SK-N-SH (cell line): ENCODE results near the gene FOXA2. TPM values are rescaled to one million over a fixed set of nuclear protein-coding genes. Genes with fewer than 3 reads are reported as not detected.

Source experiments
- CTCF ChIA-PET: fragments of 300-600, 350-600 bp; formaldehyde crosslinking; extraction: SDS; loops from one replicate; lab custom pipeline; 2021; lab: Yijun Ruan, JAX
- POLR2A ChIA-PET: fragments of 350-600 bp; sonication (Branson Sonifier 250); formaldehyde crosslinking; extraction: SDS; loops from one replicate; lab custom pipeline; 2020; ENCODE audit warnings: antibody characterized with exemption, inconsistent platforms; lab: Yijun Ruan, JAX
- DNase-seq: peaks from one replicate; pipeline ENCODE4 v3.0.0; 2012
- H2AFZ ChIP-seq: fragments of 200-600 bp; sonication (generic); 2 replicates; pipeline ENCODE4 v1.8.1; 2016; ENCODE audit warnings: antibody characterized with exemption, mild to moderate bottlenecking, low read depth
- H3F3A ChIP-seq: fragments of 200-600 bp; sonication (generic); replicated peaks from 2 replicates; pipeline ENCODE3; 2016; ENCODE audit warnings: antibody characterized with exemption, mild to moderate bottlenecking; ENCODE audit not compliant: insufficient read depth
- H3K27ac ChIP-seq, 2 experiments: fragments of 200-500 bp in 1 of 2; fragments of 200-600 bp in 1 of 2; sonication (Bioruptor generic) in 1 of 2; sonication (generic), shearing (Covaris generic) in 1 of 2; 2 replicates each; pipeline versions ENCODE4 v1.5.1 to v1.6.1; 2014 to 2016; ENCODE audit warnings: low read depth in 2 of 2, inconsistent platforms in 1 of 2, low read length in 1 of 2, mild to moderate bottlenecking in 1 of 2, mixed read lengths in 1 of 2
- H3K27me3 ChIP-seq: fragments of 200-600 bp; sonication (generic), shearing (Covaris generic); 2 replicates; pipeline ENCODE4 v1.6.1; 2016; ENCODE audit warnings: mixed run types; ENCODE audit not compliant: insufficient read depth
- H3K36me3 ChIP-seq, 2 experiments: fragments of 200-500 bp in 1 of 2; fragments of 200-600 bp in 1 of 2; sonication (Bioruptor generic) in 1 of 2; sonication (generic) in 1 of 2; replicated peaks in 1 of 2; 2 replicates each; pipeline versions ENCODE3 to v1.5.1; 2014 to 2016; ENCODE audit warnings: low read length in 1 of 2, mild to moderate bottlenecking in 1 of 2; ENCODE audit not compliant: insufficient read depth in 2 of 2, control insufficient read depth in 1 of 2
- H3K4me1 ChIP-seq, 2 experiments: fragments of 200-500 bp in 1 of 2; fragments of 200-600 bp in 1 of 2; sonication (Bioruptor generic) in 1 of 2; sonication (generic), shearing (Covaris generic) in 1 of 2; 2 replicates each; pipeline versions ENCODE4 v1.5.1 to v1.6.1; 2014 to 2016; ENCODE audit warnings: low read depth in 1 of 2, low read length in 1 of 2, mixed run types in 1 of 2; ENCODE audit not compliant: insufficient read depth in 2 of 2, control insufficient read depth in 1 of 2
- H3K4me2 ChIP-seq: fragments of 200-600 bp; sonication (generic), shearing (Covaris generic); 2 replicates; pipeline ENCODE4 v1.6.1; 2017; ENCODE audit warnings: mixed run types
- H3K4me3 ChIP-seq, 2 experiments: fragments of 200-500 bp in 1 of 2; fragments of 200-600 bp in 1 of 2; sonication (Bioruptor generic) in 1 of 2; sonication (generic), shearing (Covaris generic) in 1 of 2; 2 replicates each; pipeline versions ENCODE4 v1.5.1 to v1.8.1; 2014 to 2016; ENCODE audit warnings: low read depth in 2 of 2, inconsistent platforms in 1 of 2, low read length in 1 of 2, mild to moderate bottlenecking in 1 of 2, mixed read lengths in 1 of 2, moderate library complexity in 1 of 2
- H3K79me2 ChIP-seq: fragments of 200-600 bp; sonication (generic); 2 replicates; pipeline ENCODE4 v1.8.1; 2017; ENCODE audit warnings: mild to moderate bottlenecking; ENCODE audit not compliant: insufficient read depth
- H3K9ac ChIP-seq: fragments of 200-600 bp; sonication (generic); 2 replicates; pipeline ENCODE4 v1.6.1; 2017; ENCODE audit warnings: mixed run types
- H3K9me2 ChIP-seq: fragments of 200-600 bp; sonication (generic); 2 replicates; pipeline ENCODE4 v1.6.1; 2017; ENCODE audit warnings: mixed run types
- H3K9me3 ChIP-seq: fragments of 200-600 bp; sonication (generic); 2 replicates; pipeline ENCODE4 v1.6.1; 2017; ENCODE audit warnings: mixed run types, mild to moderate bottlenecking, moderate library complexity
- H4K20me1 ChIP-seq: fragments of 200-600 bp; sonication (generic); 2 replicates; pipeline ENCODE4 v1.6.1; 2017; ENCODE audit warnings: mild to moderate bottlenecking, mixed run types; ENCODE audit not compliant: insufficient read depth
- EP300 ChIP-seq, 2 experiments: IDR thresholded peaks; 2 replicates each; pipeline versions ENCODE4 v1.4.0 to v1.6.1; 2012; ENCODE audit warnings: borderline replicate concordance in 1 of 2, low read depth in 1 of 2, low read length in 1 of 2
- EZH2phosphoT487 ChIP-seq: fragments of 200-600 bp; sonication (generic); IDR thresholded peaks from 2 replicates; pipeline ENCODE4 v1.6.1; 2017; ENCODE audit warnings: low read depth, mixed run types, mild to moderate bottlenecking, antibody characterized with exemption, moderate library complexity, borderline replicate concordance
- FOXJ3 ChIP-seq: sonication (generic); formaldehyde crosslinking; IDR thresholded peaks from 2 replicates; pipeline ENCODE4 v1.5.1; 2020; ENCODE audit warnings: mild to moderate bottlenecking, missing genetic modification reagents
- FOXM1 ChIP-seq: IDR thresholded peaks from 2 replicates; pipeline ENCODE4 v1.4.0; 2012; ENCODE audit warnings: low read depth, mild to moderate bottlenecking
- JUND ChIP-seq: IDR thresholded peaks from 2 replicates; pipeline ENCODE4 v1.4.0; 2012
- MEF2A ChIP-seq: IDR thresholded peaks from 2 replicates; pipeline ENCODE4 v1.4.0; 2012; ENCODE audit warnings: low read depth, borderline replicate concordance
- MXI1 ChIP-seq: IDR thresholded peaks from 2 replicates; pipeline ENCODE4 v1.6.1; 2012; ENCODE audit warnings: mild to moderate bottlenecking, low read depth, low read length, improper control_type of control experiment
- NFIC ChIP-seq: IDR thresholded peaks from 2 replicates; pipeline ENCODE4 v1.4.0; 2012; ENCODE audit warnings: borderline replicate concordance
- NRF1 ChIP-seq: IDR thresholded peaks from 2 replicates; pipeline ENCODE4 v1.6.1; 2012; ENCODE audit warnings: low read depth, mild to moderate bottlenecking, low read length
- POLR2AphosphoS5 ChIP-seq: IDR thresholded peaks from 2 replicates; pipeline ENCODE4 v1.6.1; 2012; ENCODE audit warnings: low read depth, low read length
- RAD21 ChIP-seq: IDR thresholded peaks from 2 replicates; pipeline ENCODE4 v1.6.1; 2012; ENCODE audit warnings: mild to moderate bottlenecking, low read length
- RCOR1 ChIP-seq: fragments of 150-350 bp; IDR thresholded peaks from 2 replicates; pipeline ENCODE4 v1.6.1; 2017; ENCODE audit warnings: antibody characterized with exemption, low read length
- TEAD4 ChIP-seq: IDR thresholded peaks from 2 replicates; pipeline ENCODE4 v1.4.0; 2012; ENCODE audit warnings: mild to moderate bottlenecking, borderline replicate concordance; ENCODE audit not compliant: insufficient read depth
- YY1 ChIP-seq: IDR thresholded peaks from 2 replicates; pipeline ENCODE4 v1.4.0; 2012; ENCODE audit warnings: low read depth, mild to moderate bottlenecking
- WGBS: methylation state at CpG from one replicate; pipeline ENCODE4 v1.1.6; 2017; ENCODE audit warnings: low lambda C conversion rate; 5-methylcytosine and 5-hydroxymethylcytosine counted together
- polyA plus RNA-seq, 3 experiments: library from polyadenylated mRNA; depleted of rRNA; stranded (reverse); fragments of >200 nt; gene quantifications; 2 replicates each; pipeline ENCODE4 v1.2.3, GENCODE V29; 2012
- TF ChIP-seq, protein P1 (sequence below): IDR thresholded peaks from 2 replicates; pipeline ENCODE4 v1.4.0; 2012; ENCODE audit warnings: low read depth, borderline replicate concordance
- TF ChIP-seq, protein P2 (sequence below): IDR thresholded peaks from 2 replicates; pipeline ENCODE4; 2012
- TF ChIP-seq, protein P3 (sequence below): fragments of 150-350 bp; IDR thresholded peaks from 2 replicates; pipeline ENCODE4 v1.6.1; 2017; ENCODE audit warnings: antibody characterized with exemption, low read length, low read depth, borderline replicate concordance
- TF ChIP-seq, protein P4 (sequence below): fragments of 150-350 bp; IDR thresholded peaks from 2 replicates; pipeline ENCODE4 v1.6.1; 2016; ENCODE audit warnings: mild to moderate bottlenecking, low read depth, low read length
- TF ChIP-seq, protein P5 (sequence below): IDR thresholded peaks from 2 replicates; pipeline ENCODE4 v1.4.0; 2012; ENCODE audit warnings: low read depth, borderline replicate concordance

The FOXA2 gene
- polyA plus RNA-seq, 1 of the 3 experiments (the other 2 are of a cell fraction), result not detected

DNA sequence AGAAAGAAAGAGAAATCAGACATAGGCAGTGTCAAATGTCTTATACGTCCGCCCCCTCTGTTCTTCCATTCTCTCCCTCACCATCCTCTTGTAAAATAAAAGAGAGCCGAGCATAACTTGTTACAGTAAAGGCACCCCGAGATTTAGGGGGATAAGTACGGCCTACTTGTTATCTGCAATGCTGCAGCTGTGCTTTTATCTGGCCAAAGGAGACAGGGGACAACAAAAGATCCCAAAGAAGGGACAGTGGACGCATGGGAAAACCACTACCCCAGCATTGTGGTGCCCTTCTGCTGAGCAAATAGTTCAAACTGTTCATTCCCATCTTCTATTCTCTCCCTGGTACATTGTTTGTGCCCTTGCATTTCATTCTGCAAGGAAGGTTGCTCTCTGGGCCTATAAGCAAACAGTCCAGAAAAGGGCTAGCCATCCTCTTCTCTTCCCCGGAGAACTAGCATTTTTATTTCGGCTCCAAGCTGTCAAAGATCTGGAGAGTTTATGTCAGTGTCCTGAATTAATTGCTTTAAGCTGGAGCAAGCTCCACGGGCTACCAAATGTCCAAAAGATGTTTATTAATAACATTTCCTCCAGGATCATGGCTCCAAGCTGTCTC, 22.3 kb downstream of the FOXA2 start:
- Histone ChIP-seq H3K4me1 (no peaks in the 10 kb centered on the region), H2AFZ (no peak overlapping the region), H3K4me3 (no peak overlapping the region), H3K9me2 (no peaks in the 10 kb centered on the region), H3K9ac (no peak overlapping the region), H3K4me2 (no peak overlapping the region), H3K27me3 (peaks cover 37% of the 10 kb centered on the region), H3K27ac (no peak overlapping the region), H3K36me3 (no peaks in the 10 kb centered on the region), H3F3A (no peaks in the 10 kb centered on the region), H4K20me1 (no peaks in the 10 kb centered on the region), H3K9me3 (no peaks in the 10 kb centered on the region), H3K79me2 (no peaks in the 10 kb centered on the region)
- TF ChIP-seq MEF2A (no peak), JUND (no peak), EZH2phosphoT487 (no peak), FOXJ3 (no peak), NFIC (no peak), MXI1 (no peak), EP300 (IDR thresholded peaks at IDR 0.05; ENCODE audit: borderline replicate concordance in 1 of 2, low read depth in 1 of 2, low read length in 1 of 2) (no peak), YY1 (no peak), FOXM1 (no peak), TEAD4 (no peak)
- TF ChIP-seq, protein P1, sequence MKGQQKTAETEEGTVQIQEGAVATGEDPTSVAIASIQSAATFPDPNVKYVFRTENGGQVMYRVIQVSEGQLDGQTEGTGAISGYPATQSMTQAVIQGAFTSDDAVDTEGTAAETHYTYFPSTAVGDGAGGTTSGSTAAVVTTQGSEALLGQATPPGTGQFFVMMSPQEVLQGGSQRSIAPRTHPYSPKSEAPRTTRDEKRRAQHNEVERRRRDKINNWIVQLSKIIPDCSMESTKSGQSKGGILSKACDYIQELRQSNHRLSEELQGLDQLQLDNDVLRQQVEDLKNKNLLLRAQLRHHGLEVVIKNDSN, result no peak
- TF ChIP-seq, protein P2, sequence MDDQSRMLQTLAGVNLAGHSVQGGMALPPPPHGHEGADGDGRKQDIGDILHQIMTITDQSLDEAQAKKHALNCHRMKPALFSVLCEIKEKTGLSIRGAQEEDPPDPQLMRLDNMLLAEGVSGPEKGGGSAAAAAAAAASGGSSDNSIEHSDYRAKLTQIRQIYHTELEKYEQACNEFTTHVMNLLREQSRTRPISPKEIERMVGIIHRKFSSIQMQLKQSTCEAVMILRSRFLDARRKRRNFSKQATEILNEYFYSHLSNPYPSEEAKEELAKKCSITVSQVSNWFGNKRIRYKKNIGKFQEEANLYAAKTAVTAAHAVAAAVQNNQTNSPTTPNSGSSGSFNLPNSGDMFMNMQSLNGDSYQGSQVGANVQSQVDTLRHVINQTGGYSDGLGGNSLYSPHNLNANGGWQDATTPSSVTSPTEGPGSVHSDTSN, result no peak
- TF ChIP-seq, protein P3, sequence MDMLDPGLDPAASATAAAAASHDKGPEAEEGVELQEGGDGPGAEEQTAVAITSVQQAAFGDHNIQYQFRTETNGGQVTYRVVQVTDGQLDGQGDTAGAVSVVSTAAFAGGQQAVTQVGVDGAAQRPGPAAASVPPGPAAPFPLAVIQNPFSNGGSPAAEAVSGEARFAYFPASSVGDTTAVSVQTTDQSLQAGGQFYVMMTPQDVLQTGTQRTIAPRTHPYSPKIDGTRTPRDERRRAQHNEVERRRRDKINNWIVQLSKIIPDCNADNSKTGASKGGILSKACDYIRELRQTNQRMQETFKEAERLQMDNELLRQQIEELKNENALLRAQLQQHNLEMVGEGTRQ, result no peak
- CTCF ChIA-PET, result no interaction called here
- DNase-seq, result no peak
- 14% methylated on average over 9 of the region's 9 CpGs for WGBS
- POLR2A ChIA-PET, result no interaction called here

DNA sequence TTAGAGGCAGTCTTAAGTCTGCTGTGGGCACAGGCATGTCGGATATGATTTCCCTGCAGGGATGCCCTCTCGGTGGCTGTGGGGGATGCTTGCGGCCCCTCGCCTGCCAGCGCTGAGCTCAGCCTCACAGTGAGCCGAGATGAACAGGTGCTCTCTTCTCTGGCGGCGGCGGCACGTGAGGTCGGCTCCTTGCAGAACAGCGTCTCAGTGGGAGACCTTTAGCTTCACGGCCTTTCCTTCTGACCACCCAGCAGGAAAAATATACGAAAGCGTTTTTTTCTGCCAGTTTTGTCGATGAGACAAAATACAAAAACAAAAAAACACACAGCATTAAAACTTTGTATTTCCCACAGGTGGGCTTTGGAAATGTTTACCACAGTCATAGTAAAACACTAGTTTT, 23.6 kb downstream of the FOXA2 start:
- H3K9me3 ChIP-seq, result no peaks in the 10 kb centered on the region
- 27% methylated on average over 11 of the region's 16 CpGs for WGBS
- no peak overlapping the region for H3K27ac ChIP-seq
- peaks cover 38% of the 10 kb centered on the region for H3K27me3 ChIP-seq
- H3K4me3 ChIP-seq, result no peak overlapping the region
- ChIA-PET CTCF (no interaction called here), POLR2A (no interaction called here)
- no peaks in the 10 kb centered on the region for H3K79me2 ChIP-seq
- no peak overlapping the region for H3K4me2 ChIP-seq
- no peak for DNase-seq
- H3F3A ChIP-seq, result no peaks in the 10 kb centered on the region
- H3K36me3 ChIP-seq, result no peaks in the 10 kb centered on the region
- H3K9me2 ChIP-seq, result no peaks in the 10 kb centered on the region
- H3K9ac ChIP-seq, result no peak overlapping the region
- H4K20me1 ChIP-seq, result no peaks in the 10 kb centered on the region
- no peak overlapping the region for H2AFZ ChIP-seq
- H3K4me1 ChIP-seq, result no peaks in the 10 kb centered on the region
- TF ChIP-seq, protein P2, result no peak
- TF ChIP-seq FOXM1 (no peak), RAD21 (no peak), RCOR1 (no peak), FOXJ3 (no peak), POLR2AphosphoS5 (no peak), EP300 (IDR thresholded peaks at IDR 0.05; ENCODE audit: borderline replicate concordance in 1 of 2, low read depth in 1 of 2, low read length in 1 of 2) (no peak), NFIC (no peak), YY1 (no peak), NRF1 (no peak)
- TF ChIP-seq, protein P4, sequence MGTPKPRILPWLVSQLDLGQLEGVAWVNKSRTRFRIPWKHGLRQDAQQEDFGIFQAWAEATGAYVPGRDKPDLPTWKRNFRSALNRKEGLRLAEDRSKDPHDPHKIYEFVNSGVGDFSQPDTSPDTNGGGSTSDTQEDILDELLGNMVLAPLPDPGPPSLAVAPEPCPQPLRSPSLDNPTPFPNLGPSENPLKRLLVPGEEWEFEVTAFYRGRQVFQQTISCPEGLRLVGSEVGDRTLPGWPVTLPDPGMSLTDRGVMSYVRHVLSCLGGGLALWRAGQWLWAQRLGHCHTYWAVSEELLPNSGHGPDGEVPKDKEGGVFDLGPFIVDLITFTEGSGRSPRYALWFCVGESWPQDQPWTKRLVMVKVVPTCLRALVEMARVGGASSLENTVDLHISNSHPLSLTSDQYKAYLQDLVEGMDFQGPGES, result no peak
- TF ChIP-seq, protein P5, sequence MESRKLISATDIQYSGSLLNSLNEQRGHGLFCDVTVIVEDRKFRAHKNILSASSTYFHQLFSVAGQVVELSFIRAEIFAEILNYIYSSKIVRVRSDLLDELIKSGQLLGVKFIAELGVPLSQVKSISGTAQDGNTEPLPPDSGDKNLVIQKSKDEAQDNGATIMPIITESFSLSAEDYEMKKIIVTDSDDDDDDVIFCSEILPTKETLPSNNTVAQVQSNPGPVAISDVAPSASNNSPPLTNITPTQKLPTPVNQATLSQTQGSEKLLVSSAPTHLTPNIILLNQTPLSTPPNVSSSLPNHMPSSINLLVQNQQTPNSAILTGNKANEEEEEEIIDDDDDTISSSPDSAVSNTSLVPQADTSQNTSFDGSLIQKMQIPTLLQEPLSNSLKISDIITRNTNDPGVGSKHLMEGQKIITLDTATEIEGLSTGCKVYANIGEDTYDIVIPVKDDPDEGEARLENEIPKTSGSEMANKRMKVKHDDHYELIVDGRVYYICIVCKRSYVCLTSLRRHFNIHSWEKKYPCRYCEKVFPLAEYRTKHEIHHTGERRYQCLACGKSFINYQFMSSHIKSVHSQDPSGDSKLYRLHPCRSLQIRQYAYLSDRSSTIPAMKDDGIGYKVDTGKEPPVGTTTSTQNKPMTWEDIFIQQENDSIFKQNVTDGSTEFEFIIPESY, result no peak
